Activated naive CD4-positive, alpha-beta T cell treated with anti-CD3 and anti-CD28 coated beads, Interleukin-2, amount 10 ng/mL, durations not matched to agents 7 days and 5 days (primary cell): ENCODE measurements around the gene TUBD1.
A peak's percentile ranks its signal among the peaks of the same experiment; 100 is the strongest.
"Not testable (repeated sequence)": the region's sequence is repeated elsewhere in the genome, so short reads cannot be mapped to it uniquely, and the experiment has no call there.

Source experiments
- CTCF ChIA-PET: fragments of 350-600 bp; sonication (Branson Sonifier 250); formaldehyde crosslinking; loops from one replicate; lab custom pipeline; 2021; ENCODE audit warnings: antibody characterized with exemption; lab: Charles Lee
- DNase-seq: peaks from one replicate; pipeline ENCODE4 v3.0.0-alpha.2; 2020
- H3K27ac Mint-ChIP-seq: one replicate; pipeline ENCODE4 v1.8.0; 2021; ENCODE audit warnings: mild to moderate bottlenecking, moderate library complexity, mixed read lengths
- H3K27me3 Mint-ChIP-seq: one replicate; pipeline ENCODE4 v1.8.0; 2021; ENCODE audit warnings: mild to moderate bottlenecking, mixed read lengths
- H3K36me3 Mint-ChIP-seq: one replicate; pipeline ENCODE4 v1.8.0; 2021; ENCODE audit warnings: mixed read lengths
- H3K4me1 Mint-ChIP-seq: one replicate; pipeline ENCODE4 v1.8.0; 2021; ENCODE audit warnings: mixed read lengths
- H3K4me3 Mint-ChIP-seq: one replicate; pipeline ENCODE4 v1.8.0; 2021; ENCODE audit warnings: mild to moderate bottlenecking, moderate library complexity, mixed read lengths
- H3K9me3 Mint-ChIP-seq: one replicate; pipeline ENCODE4 v1.8.0; 2021; ENCODE audit warnings: mixed read lengths

The TUBD1 gene

DNA sequence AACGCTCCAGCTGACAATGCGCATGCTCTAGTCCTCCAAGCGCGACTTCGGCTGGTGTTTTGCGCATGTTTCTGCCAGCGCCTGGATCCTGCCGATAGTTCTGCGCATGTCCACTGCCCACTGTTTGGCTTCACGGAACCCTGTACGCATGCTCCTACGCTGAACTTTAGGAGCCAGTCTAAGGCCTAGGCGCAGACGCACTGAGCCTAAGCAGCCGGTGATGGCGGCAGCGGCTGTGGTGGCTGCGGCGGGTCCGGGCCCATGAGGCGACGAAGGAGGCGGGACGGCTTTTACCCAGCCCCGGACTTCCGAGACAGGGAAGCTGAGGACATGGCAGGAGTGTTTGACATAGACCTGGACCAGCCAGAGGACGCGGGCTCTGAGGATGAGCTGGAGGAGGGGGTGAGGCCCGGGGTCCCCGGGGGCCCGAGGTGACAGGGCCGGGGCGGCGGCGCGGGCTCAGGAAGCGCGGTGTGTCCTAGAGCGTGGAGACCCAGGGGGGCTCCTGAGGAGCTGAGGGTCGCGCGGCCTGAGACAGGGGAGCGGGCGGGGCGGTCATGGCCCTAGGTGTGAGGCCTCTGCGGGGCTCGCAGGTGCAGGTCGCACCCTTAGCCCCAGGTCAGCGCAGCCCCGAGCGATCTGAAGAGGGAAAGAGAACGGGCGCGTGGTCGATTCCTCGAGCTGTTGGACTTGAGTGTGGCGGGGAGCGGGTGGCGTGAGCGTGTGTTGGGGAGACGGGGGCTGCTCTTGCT lies at the start of gene TUBD1, which contains the start of gene RPS6KB1:
TUBD1 (minus strand) TSS at position 20 of the 752 bp plus-strand sequence. CDS start 1,941 bp downstream, outside the sequence.
RPS6KB1 (plus strand) TSS at position 198 of the 752 bp plus-strand sequence; CDS start at position 262, 64 bp downstream.
- peaks cover 23% of the 10 kb centered on the region for H3K36me3 Mint-ChIP-seq
- peak; percentile 98 for DNase-seq
- H3K27ac Mint-ChIP-seq = peak within 1 kb of the TSS; percentile 98
- H3K4me3 Mint-ChIP-seq = peak within 1 kb of the TSS; percentile 99
- H3K27me3 Mint-ChIP-seq = peaks cover 3% of the 10 kb centered on the region
- no peaks in the 10 kb centered on the region for H3K9me3 Mint-ChIP-seq
- CTCF ChIA-PET = interaction anchor here (0.8 to 1.0 kb wide), 3 partner anchors 19 to 141 kb away, joined by 3 read pairs; no protein-coding TSS in a partner anchor
- H3K4me1 Mint-ChIP-seq = peaks cover 57% of the 10 kb centered on the region

DNA sequence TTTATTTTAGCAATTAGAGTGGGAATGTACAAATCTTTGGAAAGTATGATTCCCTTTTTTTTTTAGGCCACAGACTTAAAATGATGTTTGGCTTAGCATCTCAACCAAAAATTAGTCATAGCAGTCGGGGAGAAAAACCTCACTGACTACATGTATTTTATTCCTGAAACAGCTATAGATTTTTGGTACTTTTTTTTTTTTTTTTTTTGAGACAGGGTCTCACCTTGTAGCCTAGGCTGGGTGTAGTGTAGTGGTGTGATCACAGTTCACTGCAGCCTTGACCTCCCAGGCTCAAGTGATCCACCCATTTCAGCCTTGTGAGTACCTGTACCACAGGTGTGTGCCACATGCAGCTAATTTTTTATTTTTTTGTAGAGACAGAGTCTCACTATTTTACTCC lies 48.4 kb upstream of the TUBD1 start:
- CTCF ChIA-PET = interaction anchor here (0.6 kb wide), 1 partner anchor 203 kb away, joined by 3 read pairs; no protein-coding TSS in a partner anchor
- H3K9me3 Mint-ChIP-seq = no peaks in the 10 kb centered on the region
- H3K27ac Mint-ChIP-seq = no peak overlapping the region
- H3K36me3 Mint-ChIP-seq = peaks cover 49% of the 10 kb centered on the region
- H3K4me3 Mint-ChIP-seq = no peak overlapping the region
- no peaks in the 10 kb centered on the region for H3K27me3 Mint-ChIP-seq
- peaks cover 9% of the 10 kb centered on the region for H3K4me1 Mint-ChIP-seq
- DNase-seq = no peak

DNA sequence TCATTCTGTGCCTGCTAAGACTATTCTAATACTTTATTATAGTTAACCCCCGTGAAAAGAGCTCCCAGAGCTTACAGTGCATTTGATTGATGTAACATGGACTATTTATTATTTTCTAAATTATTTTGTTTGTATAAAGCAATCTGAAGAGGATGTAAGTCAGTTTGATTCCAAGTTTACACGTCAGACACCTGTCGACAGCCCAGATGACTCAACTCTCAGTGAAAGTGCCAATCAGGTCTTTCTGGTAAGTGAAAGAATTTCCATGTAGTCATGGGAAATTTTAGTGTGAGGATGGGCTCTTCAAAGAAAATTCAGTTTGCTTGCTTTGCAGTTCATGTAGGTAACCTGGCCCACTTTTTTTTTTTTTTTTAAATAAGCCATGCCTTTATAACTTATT lies 48.0 kb upstream of the TUBD1 start:
- DNase-seq, H3K9me3 Mint-ChIP-seq, H3K4me1 Mint-ChIP-seq, H3K27me3 Mint-ChIP-seq, H3K4me3 Mint-ChIP-seq: not testable (repeated sequence)
- Mint-ChIP-seq H3K27ac (peak overlapping the region; percentile 37), H3K36me3 (peaks cover 49% of the 10 kb centered on the region)
- CTCF ChIA-PET = interaction anchor here (0.6 kb wide), 1 partner anchor 203 kb away, joined by 3 read pairs; no protein-coding TSS in a partner anchor

DNA sequence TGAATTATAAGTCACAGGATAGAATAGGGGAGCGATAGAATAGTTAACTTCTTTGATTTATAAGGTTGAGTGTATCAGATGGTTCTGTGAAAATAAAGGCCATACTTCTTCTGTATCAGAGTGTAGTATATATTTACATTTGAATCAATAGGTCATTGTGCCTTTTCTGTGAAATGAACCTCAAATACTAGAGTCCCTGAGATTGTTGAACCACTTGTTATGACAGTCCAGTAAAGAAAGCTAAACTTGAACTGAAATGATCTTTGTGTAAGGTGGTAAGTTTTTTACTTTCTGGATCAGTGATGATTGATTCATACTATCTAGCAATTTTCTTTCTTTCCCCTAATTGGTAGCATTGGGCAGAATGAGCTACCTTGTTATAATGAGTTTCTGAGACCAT lies 40.6 kb upstream of the TUBD1 start:
- CTCF ChIA-PET, DNase-seq, H3K4me1 Mint-ChIP-seq, H3K27me3 Mint-ChIP-seq, H3K9me3 Mint-ChIP-seq, H3K4me3 Mint-ChIP-seq, H3K27ac Mint-ChIP-seq: not testable (repeated sequence)
- H3K36me3 Mint-ChIP-seq = peaks cover 65% of the 10 kb centered on the region

GRCh38 chr17:59930768-59931167 lies 38.0 kb upstream of the TUBD1 start:
- DNase-seq, CTCF ChIA-PET, H3K27ac Mint-ChIP-seq, H3K27me3 Mint-ChIP-seq, H3K9me3 Mint-ChIP-seq, H3K4me3 Mint-ChIP-seq, H3K4me1 Mint-ChIP-seq: not testable (repeated sequence)
- peaks cover 57% of the 10 kb centered on the region for H3K36me3 Mint-ChIP-seq

GRCh38 chr17:59930121-59930520 lies 37.4 kb upstream of the TUBD1 start:
- not testable (repeated sequence) for H3K27ac Mint-ChIP-seq
- peaks cover 54% of the 10 kb centered on the region for H3K36me3 Mint-ChIP-seq

DNA sequence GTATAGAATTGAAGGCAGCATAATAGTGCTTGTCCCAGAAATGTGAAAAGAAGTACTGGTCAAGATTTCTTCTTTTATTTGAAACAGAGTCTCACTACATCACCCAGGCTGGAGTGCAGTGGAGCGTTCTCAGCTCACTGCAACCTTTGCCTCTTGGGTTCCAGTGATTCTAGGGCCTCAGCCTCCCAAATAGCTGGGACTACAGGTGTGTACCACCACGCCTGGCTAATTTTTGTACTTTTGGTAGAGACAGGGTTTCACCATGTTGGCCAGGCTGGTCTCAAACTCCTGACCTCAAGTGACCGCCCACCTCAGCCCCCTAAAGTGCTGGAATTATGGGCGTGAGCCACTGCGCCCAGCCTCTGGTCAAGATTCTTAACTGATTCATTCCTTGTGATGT lies 27.9 kb upstream of the TUBD1 start:
- not testable (repeated sequence) for H3K4me3 Mint-ChIP-seq, H3K27me3 Mint-ChIP-seq, H3K27ac Mint-ChIP-seq, DNase-seq, H3K9me3 Mint-ChIP-seq, H3K4me1 Mint-ChIP-seq
- CTCF ChIA-PET = interaction anchor here (1.3 kb wide), 1 partner anchor 14 kb away, joined by 3 read pairs; no protein-coding TSS in a partner anchor
- peaks cover 37% of the 10 kb centered on the region for H3K36me3 Mint-ChIP-seq

More at GRCh38 chr17:59930121-59930520, 37.4 kb upstream of the TUBD1 start:
- CTCF ChIA-PET, H3K9me3 Mint-ChIP-seq, DNase-seq, H3K27me3 Mint-ChIP-seq, H3K4me1 Mint-ChIP-seq, H3K4me3 Mint-ChIP-seq: not testable (repeated sequence)

DNA sequence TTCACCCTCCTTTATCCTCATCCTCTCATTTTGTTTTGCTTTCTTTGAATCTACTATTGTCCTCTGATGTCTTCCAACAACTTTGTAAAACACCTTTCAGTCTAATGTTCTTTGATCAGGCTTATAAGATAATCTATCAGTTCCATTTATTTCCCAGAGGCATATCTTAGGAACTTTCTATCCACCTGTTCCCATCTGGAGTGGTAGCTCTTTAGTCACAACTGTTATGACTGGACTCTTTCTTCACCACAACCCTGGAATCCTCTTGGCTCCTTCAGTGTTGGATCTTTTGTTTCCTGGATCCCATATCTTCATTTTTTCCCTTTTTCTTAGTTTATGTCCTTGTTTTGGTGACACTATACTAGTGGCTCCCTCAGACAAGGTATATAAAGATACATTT lies 23.7 kb upstream of the TUBD1 start:
- Mint-ChIP-seq H3K27ac (no peak overlapping the region), H3K4me1 (no peaks in the 10 kb centered on the region), H3K9me3 (no peaks in the 10 kb centered on the region), H3K36me3 (peaks cover 37% of the 10 kb centered on the region), H3K27me3 (no peaks in the 10 kb centered on the region), H3K4me3 (no peak overlapping the region)
- CTCF ChIA-PET = no interaction called here
- DNase-seq = no peak

- Mint-ChIP-seq H3K27me3 (no peaks in the 10 kb centered on the region), H3K27ac (peak overlapping the region; percentile 58), H3K4me1 (no peaks in the 10 kb centered on the region), H3K36me3 (peaks cover 36% of the 10 kb centered on the region), H3K9me3 (no peaks in the 10 kb centered on the region), H3K4me3 (no peak overlapping the region)
- DNase-seq = no peak
- CTCF ChIA-PET = interaction anchor here (0.8 to 1.7 kb wide), 10 partner anchors 9 to 182 kb away, joined by 3 to 7 read pairs (median 4); no protein-coding TSS in a partner anchor
Observed at GRCh38 chr17:59914274-59914854, 21.6 kb upstream of the TUBD1 start.

DNA sequence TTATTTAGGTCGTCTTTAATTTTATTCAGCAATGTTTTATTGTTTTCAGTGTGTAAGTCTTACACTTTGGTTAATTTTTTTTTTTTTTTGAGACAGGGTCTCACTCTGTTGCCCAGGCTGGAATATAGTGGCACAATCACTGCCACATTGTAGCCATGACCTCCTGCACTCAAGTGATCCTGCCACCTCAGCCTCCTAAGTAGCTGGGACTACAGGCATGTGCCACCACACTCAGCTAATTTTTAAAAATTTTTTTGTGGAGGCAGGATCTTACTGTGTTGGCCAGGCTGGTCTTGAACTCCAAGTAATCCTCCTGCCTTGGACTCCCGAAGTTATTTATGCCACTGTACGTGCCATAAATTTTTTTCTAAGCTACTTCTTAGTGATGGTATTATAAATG lies 14.7 kb upstream of the TUBD1 start:
- Mint-ChIP-seq H3K36me3 (peaks cover 18% of the 10 kb centered on the region), H3K4me1 (peaks cover 6% of the 10 kb centered on the region), H3K27me3 (no peaks in the 10 kb centered on the region), H3K4me3 (no peak overlapping the region), H3K27ac (no peak overlapping the region), H3K9me3 (no peaks in the 10 kb centered on the region)
- CTCF ChIA-PET = no interaction called here
- no peak for DNase-seq

- CTCF ChIA-PET = interaction anchor here (1.9 kb wide), 1 partner anchor 152 kb away, joined by 4 read pairs; no protein-coding TSS in a partner anchor
- Mint-ChIP-seq H3K27ac (no peak overlapping the region), H3K36me3 (peaks cover 12% of the 10 kb centered on the region), H3K27me3 (no peaks in the 10 kb centered on the region), H3K4me1 (peaks cover 12% of the 10 kb centered on the region), H3K4me3 (no peak overlapping the region), H3K9me3 (no peaks in the 10 kb centered on the region)
- DNase-seq = no peak
Observed at GRCh38 chr17:59903455-59903854, 10.7 kb upstream of the TUBD1 start.

DNA sequence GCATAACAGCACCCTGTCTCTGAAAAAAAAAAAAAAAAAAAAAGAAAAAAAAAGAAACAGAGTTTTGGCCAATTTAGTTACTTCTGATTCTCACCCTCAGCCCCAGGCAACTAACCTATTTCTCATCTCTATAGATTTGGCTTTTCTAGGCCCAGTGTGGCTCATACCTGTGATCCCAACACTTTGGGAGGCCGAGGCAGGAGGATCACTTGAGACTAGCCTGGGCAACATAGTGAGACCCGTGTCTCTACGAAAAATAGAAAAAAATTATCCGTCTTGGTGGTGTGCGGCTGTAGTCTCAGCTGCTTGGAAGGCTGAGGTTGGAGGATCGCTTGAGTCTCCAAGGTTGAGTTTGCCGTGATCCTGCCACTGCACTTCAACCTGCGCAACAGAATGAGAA lies 8.9 kb upstream of the TUBD1 start:
- Mint-ChIP-seq H3K4me1 (peaks cover 20% of the 10 kb centered on the region), H3K9me3 (no peaks in the 10 kb centered on the region), H3K27ac (no peak overlapping the region), H3K27me3 (no peaks in the 10 kb centered on the region), H3K36me3 (peaks cover 15% of the 10 kb centered on the region), H3K4me3 (no peak overlapping the region)
- DNase-seq = no peak
- CTCF ChIA-PET = no interaction called here

- DNase-seq = no peak
- H3K27ac Mint-ChIP-seq = no peak overlapping the region
- no peak overlapping the region for H3K4me3 Mint-ChIP-seq
- peaks cover 33% of the 10 kb centered on the region for H3K4me1 Mint-ChIP-seq
- CTCF ChIA-PET = no interaction called here
- no peaks in the 10 kb centered on the region for H3K9me3 Mint-ChIP-seq
- no peaks in the 10 kb centered on the region for H3K27me3 Mint-ChIP-seq
- peaks cover 17% of the 10 kb centered on the region for H3K36me3 Mint-ChIP-seq
Observed at GRCh38 chr17:59899099-59899498, 6.4 kb upstream of the TUBD1 start.

DNA sequence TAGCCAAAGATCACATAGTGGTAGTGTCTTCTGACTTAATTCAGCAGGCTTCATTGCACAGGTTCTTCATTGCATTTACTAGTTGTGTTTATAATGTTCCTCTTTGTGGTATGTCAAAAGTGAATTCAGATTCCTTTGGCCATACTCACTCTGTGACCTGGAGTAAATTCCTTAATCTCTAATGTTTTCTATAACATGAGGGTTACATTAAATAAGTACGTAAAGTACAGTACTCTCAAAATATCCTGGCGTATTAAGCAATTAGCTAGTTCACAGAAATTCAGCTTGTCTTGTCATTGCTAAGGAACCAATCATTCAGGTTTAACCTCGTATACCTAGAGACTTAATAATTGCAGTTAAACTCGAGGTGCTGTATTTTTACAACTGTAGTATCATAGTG lies 4.3 kb upstream of the TUBD1 start:
- Mint-ChIP-seq H3K9me3 (no peaks in the 10 kb centered on the region), H3K4me3 (no peak overlapping the region), H3K27me3 (peaks cover 3% of the 10 kb centered on the region), H3K4me1 (peaks cover 39% of the 10 kb centered on the region), H3K36me3 (peaks cover 16% of the 10 kb centered on the region), H3K27ac (no peak overlapping the region)
- CTCF ChIA-PET = no interaction called here
- DNase-seq = no peak
